ENCODE results near the gene PHF3. TPM values are rescaled to one million over a fixed set of nuclear protein-coding genes. Genes with fewer than 3 reads are reported as not detected.
"Not testable (repeated sequence)": the region's sequence is repeated elsewhere in the genome, so short reads cannot be mapped to it uniquely, and the experiment has no call there.

PHF3 gene
- total and polyA plus RNA-seq, 7 donors: 9.7 to 80.5 (median 59.6) TPM

- no peaks in the 10 kb centered on the region for H3K9me3 ChIP-seq
- WGBS, 2 donors: 98% methylated on average over 2 of the region's 2 CpGs
Measured at GRCh38 chr6:63750400-63750799, 114.8 kb downstream of the PHF3 start.

GRCh38 chr6:63757275-63757674, 121.7 kb downstream of the PHF3 start:
- H3K9me3 ChIP-seq; H3K4me1 ChIP-seq; H3K27ac ChIP-seq; intact Hi-C loops (cut with DNase I); DNase-seq; H3K27me3 ChIP-seq; H3K4me3 ChIP-seq; H3K36me3 ChIP-seq: not testable (repeated sequence)

More at GRCh38 chr6:63750400-63750799, 114.8 kb downstream of the PHF3 start:
- Histone ChIP-seq H3K4me1 (no peaks in the 10 kb centered on the region), H3K27me3 (no peaks in the 10 kb centered on the region), H3K27ac (no peak overlapping the region), H3K4me3 (no peak overlapping the region), H3K36me3 (no peaks in the 10 kb centered on the region)
- intact Hi-C loops (cut with DNase I): no loop called here
- no peak for DNase-seq
- TF ChIP-seq POLR2A (IDR thresholded peaks at IDR 0.05) (no peak), CTCF (IDR thresholded peaks at IDR 0.05) (no peak)

- DNase-seq: no peak
- Histone ChIP-seq H3K9me3 (peaks cover 0 to 2% (median 0%) of the 10 kb centered on the region in 4 donors), H3K27ac (no peak overlapping the region), H3K4me3 (no peak overlapping the region), H3K36me3 (no peaks in the 10 kb centered on the region), H3K27me3 (no peaks in the 10 kb centered on the region), H3K4me1 (no peaks in the 10 kb centered on the region)
- WGBS, 2 donors: 85 to 92% methylated on average over 1 of the region's 1 CpG
- intact Hi-C loops (cut with DNase I): no loop called here
- TF ChIP-seq CTCF (IDR thresholded peaks at IDR 0.05): no peak
- TF ChIP-seq POLR2A (IDR thresholded peaks at IDR 0.05): no peak
- no peak for TF ChIP-seq POLR2AphosphoS5 (IDR thresholded peaks at IDR 0.05)
- no peak for TF ChIP-seq EP300 (IDR thresholded peaks at IDR 0.05)
Measured at GRCh38 chr6:63757826-63758225, 122.2 kb downstream of the PHF3 start.

- TF ChIP-seq POLR2A (IDR thresholded peaks at IDR 0.05): no peak
- no peak for TF ChIP-seq POLR2AphosphoS5 (IDR thresholded peaks at IDR 0.05)
- TF ChIP-seq CTCF (IDR thresholded peaks at IDR 0.05): no peak
- no peak for TF ChIP-seq EP300 (IDR thresholded peaks at IDR 0.05)
- intact Hi-C loops (cut with DNase I): loop anchor here (5.0 kb wide), 1 partner anchor 177 kb away; no protein-coding TSS in a partner anchor
Measured at GRCh38 chr6:63759605-63760105, 124.1 kb downstream of the PHF3 start.

GRCh38 chr6:63760199-63760598, 124.6 kb downstream of the PHF3 start:
- no peak for DNase-seq
- Histone ChIP-seq H3K4me3 (no peak overlapping the region), H3K9me3 (peaks cover 0 to 2% (median 0%) of the 10 kb centered on the region in 4 donors), H3K27me3 (no peaks in the 10 kb centered on the region), H3K36me3 (no peaks in the 10 kb centered on the region), H3K4me1 (no peaks in the 10 kb centered on the region), H3K27ac (no peak overlapping the region)
- TF ChIP-seq CTCF (IDR thresholded peaks at IDR 0.05): no peak
- TF ChIP-seq POLR2A (IDR thresholded peaks at IDR 0.05): no peak
- no peak for TF ChIP-seq POLR2AphosphoS5 (IDR thresholded peaks at IDR 0.05)
- TF ChIP-seq EP300 (IDR thresholded peaks at IDR 0.05): no peak
- intact Hi-C loops (cut with DNase I): loop anchor here (5.0 kb wide), 1 partner anchor 178 kb away; no protein-coding TSS in a partner anchor

More at GRCh38 chr6:63759605-63760105, 124.1 kb downstream of the PHF3 start:
- Histone ChIP-seq H3K27me3 (no peaks in the 10 kb centered on the region), H3K9me3 (peaks cover 0 to 2% (median 0%) of the 10 kb centered on the region in 4 donors), H3K27ac (no peak overlapping the region), H3K4me1 (no peaks in the 10 kb centered on the region), H3K4me3 (no peak overlapping the region), H3K36me3 (no peaks in the 10 kb centered on the region)
- no peak for DNase-seq
